ENCODE data around the gene NTNG2.

Gene NTNG2

DNA sequence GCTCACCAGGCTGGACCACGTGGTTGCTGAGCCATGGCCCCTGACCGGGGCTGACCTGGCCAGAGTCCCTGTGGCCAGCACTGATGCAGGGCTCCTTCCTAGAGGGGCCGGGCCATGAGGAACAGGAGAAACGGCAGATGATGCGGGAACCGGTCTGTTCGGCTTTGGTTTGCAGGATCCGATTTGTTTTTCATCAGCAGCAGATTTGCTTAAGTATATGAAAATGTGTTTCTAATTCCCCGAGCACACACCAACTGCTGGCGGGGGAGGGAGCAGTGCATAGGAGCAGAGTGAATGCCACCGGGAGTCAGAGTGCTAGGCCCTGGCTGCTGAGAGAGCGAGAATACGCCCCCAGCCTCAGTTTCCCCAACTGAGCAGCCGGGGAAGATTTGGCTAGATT is 13.6 kb downstream of the NTNG2 start:
- no peak for DNase-seq

DNA sequence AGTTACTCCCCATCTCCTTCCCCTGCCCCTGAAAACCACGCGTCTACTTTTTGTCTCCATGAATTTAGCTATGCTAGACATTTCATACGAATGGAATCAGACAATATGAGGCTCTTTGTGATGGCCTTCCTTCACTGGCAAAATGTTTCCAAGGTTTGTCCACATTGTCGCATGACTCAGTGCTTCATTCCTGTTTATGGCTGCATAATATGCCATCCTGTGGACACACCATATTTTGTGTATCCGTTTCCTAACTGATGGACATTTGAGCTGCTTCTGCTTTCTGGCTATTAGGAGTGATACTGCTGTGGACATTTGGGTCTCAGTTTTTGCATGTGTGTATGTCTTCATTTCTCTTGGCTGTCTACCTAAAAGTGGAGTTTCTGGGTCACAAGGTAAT is 14.5 kb downstream of the NTNG2 start:
- no peak for DNase-seq

- no peak for DNase-seq
Measured at GRCh38 chr9:132181796-132182313, 20.0 kb downstream of the NTNG2 start.

GRCh38 chr9:132182314-132183091 is 20.6 kb downstream of the NTNG2 start:
- DNase-seq, result no peak

- no peak for DNase-seq
Measured at GRCh38 chr9:132183134-132183533, 21.3 kb downstream of the NTNG2 start.

DNA sequence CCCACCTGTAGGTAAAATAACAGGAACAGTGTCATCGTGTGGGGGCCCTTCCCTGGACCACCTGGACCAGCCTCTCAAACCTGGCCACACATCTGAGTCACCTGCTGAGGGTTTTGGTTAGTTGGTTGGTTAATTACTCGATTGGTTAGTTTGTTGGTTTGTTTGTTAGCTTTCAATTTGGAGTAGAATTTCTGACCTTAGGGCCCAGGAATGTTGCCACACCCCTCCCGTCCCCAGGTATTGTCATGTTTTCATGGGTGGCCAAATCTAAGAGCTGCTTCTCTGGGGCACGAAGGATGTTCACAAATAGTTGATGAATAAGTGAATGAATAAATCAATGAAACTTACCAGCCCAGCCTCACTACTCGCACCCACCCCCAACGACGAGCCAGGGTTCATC is 21.9 kb downstream of the NTNG2 start:
- no peak for DNase-seq

DNA sequence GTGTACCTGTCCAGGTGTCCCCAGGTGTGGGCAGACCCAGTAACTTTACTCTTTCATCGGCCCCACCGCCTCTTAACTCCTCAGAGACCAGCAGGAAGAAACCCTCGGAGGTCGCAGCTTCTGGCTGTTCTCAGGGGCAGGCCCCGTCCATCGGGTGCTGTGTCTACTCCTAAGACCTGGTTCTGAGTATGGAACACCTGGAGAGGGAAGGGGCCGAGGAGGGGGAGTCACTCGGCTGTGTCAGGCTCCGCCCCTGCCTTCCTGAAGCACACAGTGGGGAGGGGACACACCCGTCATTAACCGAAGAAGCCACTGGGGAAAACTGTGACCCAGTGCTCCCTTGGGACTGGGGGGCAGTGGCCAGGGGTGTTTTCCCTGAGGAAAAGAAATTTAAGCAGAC is 22.3 kb downstream of the NTNG2 start:
- no peak for DNase-seq

GRCh38 chr9:132185073-132186009 is 23.5 kb downstream of the NTNG2 start:
- DNase-seq, result no peak

- DNase-seq, result no peak
Measured at GRCh38 chr9:132187121-132187620, 25.3 kb downstream of the NTNG2 start.

GRCh38 chr9:132190966-132191365 is 29.1 kb downstream of the NTNG2 start:
- DNase-seq, result no peak

GRCh38 chr9:132192728-132193127 is 30.9 kb downstream of the NTNG2 start:
- no peak for DNase-seq

DNA sequence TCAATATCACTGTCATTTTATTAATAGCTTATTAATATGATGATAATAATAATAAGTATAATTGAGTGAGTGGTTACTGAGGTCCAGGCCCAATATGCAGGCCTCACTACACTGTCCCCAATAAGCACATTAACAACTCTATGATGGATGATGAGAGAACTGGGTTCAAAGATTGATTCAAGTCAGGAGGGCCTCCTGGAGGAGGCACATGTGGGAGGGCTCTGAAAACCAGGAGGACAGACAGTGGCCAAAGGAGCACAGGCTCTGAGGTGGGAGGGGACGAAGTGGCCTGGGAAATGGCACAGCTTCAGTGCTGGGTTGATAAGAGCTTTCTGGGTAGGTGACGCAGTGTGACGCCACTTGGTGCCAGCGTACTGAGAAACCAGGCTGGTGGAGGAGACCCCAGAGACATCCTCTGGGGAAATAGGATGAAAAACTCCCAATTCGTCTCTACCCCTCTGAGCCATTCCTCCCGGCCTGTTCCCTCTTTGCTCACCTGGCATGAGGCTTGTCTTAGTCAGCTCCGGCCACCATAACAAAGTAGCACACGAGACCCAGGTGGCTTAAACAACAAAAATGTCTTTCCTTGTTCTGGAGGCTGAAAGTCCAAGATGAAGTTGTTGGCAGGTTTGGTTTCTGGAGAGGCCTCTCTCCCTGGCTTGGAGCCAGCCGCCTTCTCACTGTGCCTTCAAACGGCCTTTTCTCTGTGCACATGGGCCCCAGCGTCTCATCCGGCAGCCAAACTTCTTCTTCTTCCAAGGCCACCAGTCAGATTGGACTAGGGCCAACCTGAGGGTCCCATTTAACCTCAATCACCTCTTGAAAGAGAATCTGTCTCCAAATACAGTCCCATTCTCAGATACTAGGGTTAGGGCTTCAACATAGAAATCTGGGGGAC is 31.6 kb downstream of the NTNG2 start:
- DNase-seq, result no peak

DNA sequence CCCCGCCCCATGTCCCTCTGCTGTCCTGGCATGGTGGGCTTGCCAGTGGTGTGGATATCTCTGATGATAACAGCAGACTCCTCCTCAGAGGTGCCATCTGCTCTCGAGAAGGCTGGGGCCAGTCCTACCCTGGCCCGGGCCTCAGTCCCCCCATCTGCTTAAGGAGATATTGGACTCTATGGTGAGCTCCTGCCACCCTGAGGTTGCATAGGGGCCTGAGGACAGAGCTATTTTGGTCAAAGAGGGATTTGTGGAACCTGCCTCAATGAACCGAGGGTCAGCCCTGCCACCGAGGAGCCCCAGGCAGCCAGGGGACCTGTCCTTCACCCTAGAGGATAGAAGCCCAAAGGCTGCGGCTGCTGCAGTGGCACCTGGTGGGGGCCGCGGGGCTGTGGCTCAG is 32.6 kb downstream of the NTNG2 start:
- DNase-seq, result no peak

DNA sequence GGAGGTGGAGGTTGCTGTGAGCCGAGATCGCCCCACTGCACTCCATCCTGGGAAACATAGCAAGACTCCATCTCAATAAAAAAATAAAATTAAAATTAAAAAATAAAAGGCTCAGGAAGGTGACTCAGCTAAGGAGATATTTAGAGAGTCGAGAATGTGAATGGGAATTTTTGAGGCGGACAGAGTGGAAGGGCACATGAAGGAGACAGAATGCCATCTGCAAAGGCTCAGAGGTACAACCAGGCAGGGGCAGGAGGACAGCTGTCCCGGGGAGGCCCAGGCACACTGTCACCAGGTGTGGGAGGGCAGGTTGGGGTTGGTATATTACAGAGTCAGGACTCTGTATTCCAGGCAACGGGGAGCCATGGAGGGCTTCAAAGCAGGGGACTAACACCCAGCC is 35.5 kb downstream of the NTNG2 start:
- DNase-seq, result no peak

DNA sequence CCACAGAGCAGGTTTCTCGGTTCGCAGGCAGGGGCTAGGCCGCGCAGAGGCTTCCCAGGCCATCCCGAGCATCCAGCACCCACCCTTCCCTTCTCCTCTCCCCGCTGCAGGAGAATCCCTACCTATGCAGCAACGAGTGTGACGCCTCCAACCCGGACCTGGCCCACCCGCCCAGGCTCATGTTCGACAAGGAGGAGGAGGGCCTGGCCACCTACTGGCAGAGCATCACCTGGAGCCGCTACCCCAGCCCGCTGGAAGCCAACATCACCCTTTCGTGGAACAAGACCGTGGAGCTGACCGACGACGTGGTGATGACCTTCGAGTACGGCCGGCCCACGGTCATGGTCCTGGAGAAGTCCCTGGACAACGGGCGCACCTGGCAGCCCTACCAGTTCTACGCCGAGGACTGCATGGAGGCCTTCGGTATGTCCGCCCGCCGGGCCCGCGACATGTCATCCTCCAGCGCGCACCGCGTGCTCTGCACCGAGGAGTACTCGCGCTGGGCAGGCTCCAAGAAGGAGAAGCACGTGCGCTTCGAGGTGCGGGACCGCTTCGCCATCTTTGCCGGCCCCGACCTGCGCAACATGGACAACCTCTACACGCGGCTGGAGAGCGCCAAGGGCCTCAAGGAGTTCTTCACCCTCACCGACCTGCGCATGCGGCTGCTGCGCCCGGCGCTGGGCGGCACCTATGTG is 36.1 kb downstream of the NTNG2 start:
- DNase-seq, result no peak

DNA sequence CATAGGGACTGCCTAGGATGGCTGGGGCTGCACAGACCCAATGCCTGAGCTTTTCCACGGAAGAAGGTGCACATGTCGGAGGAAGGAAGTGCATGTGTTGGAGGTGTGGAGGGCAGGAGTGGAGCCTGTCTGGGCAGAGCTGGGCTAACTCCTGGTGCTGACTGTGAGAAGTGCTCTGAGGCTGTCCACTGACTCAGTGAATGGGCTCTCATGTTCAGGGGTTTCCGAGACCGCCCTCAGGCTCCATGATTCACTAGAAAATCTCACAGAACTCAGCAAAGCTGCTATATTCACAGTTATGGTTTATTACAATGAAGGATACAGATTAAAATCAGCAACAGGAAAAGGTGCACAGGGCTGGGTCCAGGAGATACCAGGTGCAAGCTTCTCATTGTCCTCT is 37.2 kb downstream of the NTNG2 start:
- no peak for DNase-seq

DNA sequence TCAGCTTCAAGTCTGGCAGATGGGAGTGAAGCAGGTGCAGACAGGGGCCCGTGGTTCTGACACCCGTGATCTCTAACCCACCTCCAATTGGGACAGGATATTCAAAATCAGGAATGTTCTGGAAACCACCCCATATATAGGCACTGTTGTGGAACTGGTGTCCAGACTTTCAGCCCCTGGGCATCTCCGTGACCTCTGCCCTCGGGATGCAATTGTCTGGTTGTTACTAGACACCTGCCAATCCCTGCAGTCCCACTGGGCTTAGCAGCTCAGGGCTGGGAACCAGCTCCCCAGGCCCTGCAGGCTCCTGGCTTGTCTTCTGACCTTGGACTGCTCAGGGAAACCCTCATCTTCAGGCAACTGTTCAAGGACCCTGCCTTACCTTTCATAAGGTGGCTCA is 38.8 kb downstream of the NTNG2 start:
- no peak for DNase-seq

- DNase-seq, result no peak
Measured at GRCh38 chr9:132201139-132201538, 39.3 kb downstream of the NTNG2 start.

DNA sequence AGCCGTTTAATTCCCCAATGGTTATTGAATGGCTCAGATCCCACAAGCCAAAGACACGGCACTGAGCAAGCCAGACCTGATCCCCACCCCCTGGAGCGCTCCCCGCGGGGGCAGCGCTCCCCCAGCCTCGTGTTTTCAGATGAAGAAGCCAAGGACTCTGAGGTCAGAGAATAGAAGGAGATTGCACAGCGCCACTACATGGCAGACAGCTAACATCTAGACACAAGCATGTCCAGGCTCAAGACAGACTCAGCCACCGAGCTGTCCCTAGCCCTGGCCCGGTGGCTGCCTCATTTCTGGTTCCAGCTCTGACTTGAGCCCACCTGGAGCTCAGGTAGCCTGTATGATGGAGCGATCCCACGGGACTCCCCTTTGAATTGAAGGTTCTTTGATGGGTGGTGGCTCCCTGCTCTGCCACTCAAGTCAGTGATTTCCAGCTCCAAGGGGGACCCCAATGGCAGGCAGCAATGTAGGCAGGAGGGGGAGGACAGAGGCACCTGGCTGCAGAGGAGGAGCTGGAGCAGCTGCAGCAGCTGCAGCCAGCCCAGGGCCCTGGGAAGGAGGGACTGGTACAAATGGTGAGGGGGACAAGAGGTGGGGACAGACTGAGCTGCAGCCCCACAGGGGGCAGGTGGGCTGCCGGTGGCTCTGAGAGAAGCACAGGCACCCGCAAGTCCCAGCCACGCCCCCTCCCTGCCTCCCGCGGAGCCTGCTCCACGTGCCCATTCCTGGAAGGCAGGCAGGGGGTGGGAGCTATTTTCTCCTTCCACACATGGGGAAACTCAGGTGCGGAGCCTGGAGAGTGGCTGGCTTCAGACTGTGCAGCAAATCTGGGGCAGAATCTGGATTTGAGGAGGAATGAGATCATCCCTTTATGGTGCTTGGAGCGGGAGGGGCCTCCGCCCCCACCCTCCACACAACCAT is 40.2 kb downstream of the NTNG2 start:
- DNase-seq, result no peak

- no peak for DNase-seq
Measured at GRCh38 chr9:132204883-132205282, 43.0 kb downstream of the NTNG2 start.

- DNase-seq, result no peak
Measured at GRCh38 chr9:132207215-132207614, 45.4 kb downstream of the NTNG2 start.

All from stimulated activated CD4-positive, alpha-beta T cell treated with anti-CD3 and anti-CD28 coated beads, Interleukin-15, amount 100 ng/mL, for 24 hours (primary cell).